ENCODE data around the gene PIGQ. TPM values are rescaled to one million over a fixed set of nuclear protein-coding genes. Genes with fewer than 3 reads are reported as not detected.

Gene PIGQ
- total RNA-seq, 2 donors from 2014 or later = 76.5 to 83.1 TPM

- WGBS, 2 donors = 55 to 78% methylated on average over 7 to 11 of the region's 15 CpGs
- ATAC-seq (no peak), DNase-seq (no peak)
- H3K27me3 ChIP-seq = no peaks in the 10 kb centered on the region
- intact Hi-C loops (cut with DNase I) = no loop called here
- H3K36me3 ChIP-seq (replicated peaks in 1 of 2; ENCODE audit: insufficient read depth in 1 of 2, low read depth in 2 of 2) = no peaks in the 10 kb centered on the region
- peak overlapping the region; percentile 91 to 95 (median 94) for H3K27ac ChIP-seq
- H3K9me3 ChIP-seq = no peaks in the 10 kb centered on the region
- H3K4me1 ChIP-seq = peaks cover 77% of the 10 kb centered on the region
- TF ChIP-seq CTCF (IDR thresholded peaks at IDR 0.05) (no peak), POLR2A (IDR thresholded peaks at IDR 0.05) (no peak)
- H3K4me3 ChIP-seq = no peak overlapping the region
Observed at GRCh38 chr16:591892-592517, 22.2 kb downstream of the PIGQ start.

DNA sequence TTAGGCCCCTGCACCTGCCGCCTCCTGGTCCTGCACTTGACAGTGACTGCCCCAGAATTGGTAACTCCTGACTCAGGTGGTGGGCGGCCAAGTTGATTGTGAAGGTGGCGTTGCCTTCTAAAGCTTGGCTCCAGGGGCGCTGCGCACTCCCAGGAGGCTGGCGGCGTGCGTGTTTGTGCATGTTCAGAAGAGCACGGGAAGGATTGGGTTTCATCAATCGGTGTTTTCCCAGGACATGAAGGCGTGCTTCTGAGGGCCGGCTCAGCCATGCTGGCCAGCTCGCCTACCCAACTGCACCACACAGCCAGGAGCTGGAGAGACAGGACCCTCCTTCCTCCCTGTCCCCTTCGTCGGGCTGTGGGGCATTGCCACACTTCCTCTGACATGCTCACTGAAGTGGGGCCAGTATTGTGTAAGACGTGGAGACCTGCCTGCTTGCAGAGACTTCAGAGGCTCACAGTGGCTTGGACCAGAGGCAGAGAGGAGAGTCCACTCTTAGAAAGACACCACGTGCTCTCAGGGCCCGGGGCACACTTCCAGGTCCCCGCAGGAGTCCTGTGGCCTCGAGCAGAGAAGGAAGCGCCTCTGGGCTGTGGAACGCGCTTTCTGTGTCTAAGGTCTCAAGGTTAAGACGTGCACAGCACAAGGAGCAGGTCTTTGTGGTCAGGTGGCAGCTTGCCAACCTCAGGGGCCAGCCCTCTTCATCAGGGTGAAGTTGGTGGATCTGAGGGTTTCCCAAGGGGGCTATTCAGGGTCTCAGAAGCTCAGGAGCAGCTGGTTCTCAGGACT is 22.9 kb downstream of the PIGQ start:
- Histone ChIP-seq H3K9me3 (no peaks in the 10 kb centered on the region), H3K27me3 (no peaks in the 10 kb centered on the region), H3K27ac (peak overlapping the region; percentile 91 to 95 (median 94)), H3K4me3 (no peak overlapping the region), H3K4me1 (peaks cover 75% of the 10 kb centered on the region), H3K36me3 (replicated peaks in 1 of 2; ENCODE audit: insufficient read depth in 1 of 2, low read depth in 2 of 2) (no peaks in the 10 kb centered on the region)
- DNase-seq (peak; percentile 72 to 87 (median 82)), ATAC-seq (no peak)
- TF ChIP-seq POLR2A (IDR thresholded peaks at IDR 0.05) (peak in 1 of 3 donors; percentile 49), CTCF (IDR thresholded peaks at IDR 0.05) (peak in 2 of 7 experiments; percentile 34 to 49)
- 20 to 44% methylated on average over 4 to 24 of the region's 24 CpGs for WGBS, 2 donors
- intact Hi-C loops (cut with DNase I) = no loop called here

DNA sequence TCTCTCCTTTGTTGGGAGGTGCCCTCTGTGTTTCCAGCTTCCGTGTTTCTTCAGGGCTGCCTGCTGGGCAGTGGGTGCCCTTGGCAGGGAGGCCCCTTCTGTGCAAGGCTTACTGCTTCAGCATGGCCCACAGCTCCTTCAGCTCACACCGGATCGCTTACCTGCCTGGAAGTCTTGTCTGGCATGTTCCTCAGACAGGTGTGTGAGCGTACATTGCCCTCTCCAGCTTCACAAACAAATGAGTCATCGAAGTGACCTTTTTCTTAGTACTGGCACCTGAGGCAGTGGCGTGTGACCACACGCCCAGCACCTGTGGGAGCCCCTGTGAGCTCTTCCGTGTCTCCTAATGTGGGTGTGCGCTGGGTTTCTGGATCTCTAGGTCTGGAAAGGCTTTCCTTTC is 23.6 kb downstream of the PIGQ start:
- Histone ChIP-seq H3K36me3 (replicated peaks in 1 of 2; ENCODE audit: insufficient read depth in 1 of 2, low read depth in 2 of 2) (no peaks in the 10 kb centered on the region), H3K27ac (peak overlapping the region; percentile 91 to 95 (median 94)), H3K4me3 (no peak overlapping the region), H3K4me1 (peaks cover 68% of the 10 kb centered on the region), H3K27me3 (no peaks in the 10 kb centered on the region), H3K9me3 (no peaks in the 10 kb centered on the region)
- intact Hi-C loops (cut with DNase I) = no loop called here
- ATAC-seq (peak; percentile 45), DNase-seq (peak; percentile 87 to 96 (median 94))
- TF ChIP-seq CTCF (IDR thresholded peaks at IDR 0.05) (peak in 1 of 7 experiments; percentile 1), POLR2A (IDR thresholded peaks at IDR 0.05) (peak; percentile 76 to 84 (median 84))
- WGBS, 2 donors = 23 to 34% methylated on average over 7 to 9 of the region's 9 CpGs

DNA sequence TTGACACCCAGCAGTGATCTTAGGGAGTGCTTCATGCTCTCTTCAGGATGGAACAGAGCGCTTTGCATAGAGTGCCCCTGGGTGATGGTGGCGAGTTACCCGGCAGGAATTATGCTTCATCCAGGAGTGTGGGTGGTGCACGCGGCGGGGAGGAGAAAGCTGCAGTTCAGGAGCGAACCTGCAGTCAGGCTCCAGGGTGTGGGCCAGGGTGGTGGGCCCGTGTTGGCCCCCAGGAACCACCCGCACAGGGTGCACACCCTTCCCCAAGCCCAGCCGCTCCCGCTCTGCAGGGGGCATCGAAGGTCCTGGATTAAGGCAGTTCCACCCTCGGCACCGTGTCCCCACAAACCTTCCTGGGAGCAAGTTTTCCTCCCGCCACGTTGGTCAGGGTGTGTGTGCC is 24.0 kb downstream of the PIGQ start:
- Histone ChIP-seq H3K27ac (peak overlapping the region; percentile 91 to 95 (median 94)), H3K9me3 (no peaks in the 10 kb centered on the region), H3K4me1 (peaks cover 66% of the 10 kb centered on the region), H3K27me3 (no peaks in the 10 kb centered on the region), H3K4me3 (no peak overlapping the region), H3K36me3 (replicated peaks in 1 of 2; ENCODE audit: insufficient read depth in 1 of 2, low read depth in 2 of 2) (no peaks in the 10 kb centered on the region)
- 40 to 53% methylated on average over 8 to 16 of the region's 16 CpGs for WGBS, 2 donors
- intact Hi-C loops (cut with DNase I) = no loop called here
- TF ChIP-seq CTCF (IDR thresholded peaks at IDR 0.05) (peak in 1 of 7 experiments; percentile 13), POLR2A (IDR thresholded peaks at IDR 0.05) (no peak)
- ATAC-seq = no peak
- DNase-seq = no peak
